Ovary (tissue), 9 donors: ENCODE results near the gene MESP1. TPM values are rescaled to one million over a fixed set of nuclear protein-coding genes. Genes with fewer than 3 reads are reported as not detected.

Experiments used
- DNase-seq, 5 donors: peaks; one replicate each; pipeline ENCODE4 v3.0.0-alpha.2; 2019 to 2020
- H3K27ac ChIP-seq, 2 donors: fragments of 200-600 bp; one replicate each; pipeline versions ENCODE4 v1.5.1 to v1.8.0; 2019 to 2022
- H3K27me3 ChIP-seq: fragments of 200-600 bp; one replicate; pipeline ENCODE4 v1.8.0; 2022
- H3K36me3 ChIP-seq: fragments of 200-600 bp; sonication (generic); one replicate; pipeline ENCODE4 v1.5.1; 2019
- H3K4me1 ChIP-seq: one replicate; pipeline ENCODE4 v1.8.1; 2013; ENCODE audit warnings: mild to moderate bottlenecking, moderate library complexity; ENCODE audit not compliant: insufficient read depth
- H3K4me3 ChIP-seq: fragments of 200-600 bp; sonication (generic); one replicate; pipeline ENCODE4 v1.5.1; 2017
- H3K9me3 ChIP-seq, 2 donors: fragments of 200-600 bp in 1 of 2; sonication (generic) in 1 of 2; one replicate each; pipeline versions ENCODE4 v1.5.1 to v1.8.1; 2013 to 2019; ENCODE audit warnings: mild to moderate bottlenecking in 1 of 2, moderate library complexity in 1 of 2
- EP300 ChIP-seq: sonication (generic); formaldehyde crosslinking; IDR thresholded peaks from one replicate; pipeline ENCODE4 v1.6.1; 2017; ENCODE audit warnings: antibody characterized with exemption
- POLR2A ChIP-seq: fragments of 450-650 bp; IDR thresholded peaks from one replicate; pipeline ENCODE4 v1.6.1; 2017; ENCODE audit warnings: antibody characterized with exemption, mild to moderate bottlenecking, moderate library complexity
- WGBS, 3 donors: extraction: QIAGEN DNeasy Blood & Tissue Kit in 1 of 3; methylation state at CpG; one replicate each; pipeline versions ENCODE4 v1.1.5 to v1.1.7; 2013 to 2017; 5-methylcytosine and 5-hydroxymethylcytosine counted together
- intact Hi-C, 4 donors: fragments of 100-400 bp; cut with DNase I; formaldehyde crosslinking; loops; one replicate each; pipeline versions ENCODE4 v1.11.0 to v1.15.1; 2022 to 2023
- polyA plus RNA-seq, 2 donors: library from polyadenylated mRNA; stranded (reverse); fragments of 200-250 nt in 1 of 2; fragments of 350-450 nt in 1 of 2; fragmentation: Illumina TruSeq in 1 of 2; extraction: RNeasy Lipid Tissue Mini Kit (QIAGEN cat#74804) in 1 of 2; gene quantifications; one replicate each; pipeline ENCODE4 v1.2.3, GENCODE V29; 2013 to 2014
- total RNA-seq, 7 donors: library from RNA; depleted of rRNA in 2 of 7; stranded (reverse); fragments of >200 nt in 2 of 7; fragmentation: NEBNext Ultra II Directional in 3 of 7; extraction: Animal tissue kit (Norgen Biotek cat#: 25700) in 3 of 7; gene quantifications; one replicate each; pipeline versions ENCODE4 v1.1.0 to v1.2.4, GENCODE V29; 2016 to 2023
- TF ChIP-seq, protein P1 (sequence below), 3 donors: fragments of 450-650 bp in 2 of 3; fragments of 200-600 bp in 1 of 3; IDR thresholded peaks; one replicate each; pipeline versions ENCODE4 v1.5.1 to v1.8.0; 2016 to 2022; ENCODE audit warnings: antibody characterized with exemption in 3 of 3, mild to moderate bottlenecking in 1 of 3
- donor health status: DM: no; HTN: no; CAD: no; lungs with moderate emphysema.
- donor health status: DM: no; HTN: no; CAD: no.
- donor health status: Bipolar disorder and iron deficiency.
- donor health status: DM: yes; HTN: yes; CAD: no.
- donor health status: DM: no; HTN: no; CAD: no.
- donor health status: DM: yes; HTN: yes; CAD: no.

MESP1 gene
- total and polyA plus RNA-seq, 9 donors = 0.20 to 1.3 (median 0.95) TPM; not detected in 1

DNA sequence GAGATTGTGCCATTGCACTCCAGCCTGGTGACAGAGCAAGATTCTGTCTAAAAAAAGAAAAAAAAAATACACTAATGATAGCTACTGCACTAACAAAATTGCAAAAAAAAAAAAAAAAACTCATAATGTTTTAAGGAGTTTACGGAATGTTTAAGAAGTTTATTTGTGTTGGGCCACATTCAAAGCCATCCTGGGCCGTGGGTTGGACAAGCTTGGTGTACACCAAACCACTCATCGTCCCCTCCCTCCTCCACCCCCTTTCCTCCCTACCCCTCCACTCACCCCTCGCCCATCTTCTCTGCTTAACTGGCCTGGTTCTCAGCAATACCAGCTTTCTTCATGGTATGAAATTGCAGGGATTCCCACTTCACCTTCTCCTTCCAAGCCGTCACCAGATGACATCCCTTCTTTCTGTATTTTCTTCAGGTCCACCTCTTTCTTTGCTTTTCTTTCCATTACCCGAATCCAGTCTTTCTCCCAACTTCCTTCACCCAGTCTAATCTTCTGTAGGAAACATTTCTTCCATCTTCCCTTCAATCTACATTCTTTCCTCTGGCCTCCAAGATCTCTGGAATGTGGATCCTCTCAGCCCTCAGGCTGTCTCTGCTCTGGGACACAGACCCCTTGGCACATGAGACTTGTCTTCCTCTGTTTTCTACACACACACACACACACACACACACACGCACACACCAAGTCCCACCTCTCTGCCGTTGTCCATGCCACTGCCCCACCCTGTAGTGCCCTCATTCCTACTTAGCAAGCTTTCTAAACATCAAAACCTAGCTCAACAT lies 3.5 kb upstream of the MESP1 start:
- Histone ChIP-seq H3K9me3 (no peaks in the 10 kb centered on the region), H3K36me3 (no peaks in the 10 kb centered on the region), H3K27ac (no peak overlapping the region), H3K27me3 (no peaks in the 10 kb centered on the region), H3K4me3 (no peak overlapping the region), H3K4me1 (peaks cover 7% of the 10 kb centered on the region)
- DNase-seq = no peak
- intact Hi-C loops = no loop called here
- TF ChIP-seq, protein P1, sequence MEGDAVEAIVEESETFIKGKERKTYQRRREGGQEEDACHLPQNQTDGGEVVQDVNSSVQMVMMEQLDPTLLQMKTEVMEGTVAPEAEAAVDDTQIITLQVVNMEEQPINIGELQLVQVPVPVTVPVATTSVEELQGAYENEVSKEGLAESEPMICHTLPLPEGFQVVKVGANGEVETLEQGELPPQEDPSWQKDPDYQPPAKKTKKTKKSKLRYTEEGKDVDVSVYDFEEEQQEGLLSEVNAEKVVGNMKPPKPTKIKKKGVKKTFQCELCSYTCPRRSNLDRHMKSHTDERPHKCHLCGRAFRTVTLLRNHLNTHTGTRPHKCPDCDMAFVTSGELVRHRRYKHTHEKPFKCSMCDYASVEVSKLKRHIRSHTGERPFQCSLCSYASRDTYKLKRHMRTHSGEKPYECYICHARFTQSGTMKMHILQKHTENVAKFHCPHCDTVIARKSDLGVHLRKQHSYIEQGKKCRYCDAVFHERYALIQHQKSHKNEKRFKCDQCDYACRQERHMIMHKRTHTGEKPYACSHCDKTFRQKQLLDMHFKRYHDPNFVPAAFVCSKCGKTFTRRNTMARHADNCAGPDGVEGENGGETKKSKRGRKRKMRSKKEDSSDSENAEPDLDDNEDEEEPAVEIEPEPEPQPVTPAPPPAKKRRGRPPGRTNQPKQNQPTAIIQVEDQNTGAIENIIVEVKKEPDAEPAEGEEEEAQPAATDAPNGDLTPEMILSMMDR (IDR thresholded peaks at IDR 0.05) = no peak
- TF ChIP-seq POLR2A = no peak
- no peak for TF ChIP-seq EP300
- 55 to 70% (median 61%) methylated on average over 8 of the region's 8 CpGs for WGBS, 3 donors

DNA sequence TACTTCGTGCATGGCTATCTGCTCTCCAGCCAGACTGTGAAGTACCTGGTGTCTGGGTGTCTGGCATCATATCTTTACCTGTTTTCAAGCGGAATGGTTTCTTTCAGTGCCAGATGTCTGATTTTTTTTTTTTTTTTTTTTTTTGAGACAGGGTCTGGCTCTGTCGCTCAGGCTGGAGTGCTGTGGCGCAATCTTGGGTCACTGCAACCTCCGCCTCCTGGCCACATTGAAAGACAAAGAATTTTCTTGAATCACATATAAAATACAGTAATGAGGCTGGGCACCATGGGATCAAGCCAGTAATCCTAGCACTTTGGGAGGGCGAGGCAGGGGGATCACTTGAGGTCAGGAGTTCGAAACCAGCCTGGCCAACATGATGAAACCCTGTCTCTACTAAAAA lies 2.8 kb upstream of the MESP1 start:
- 89 to 91% (median 91%) methylated on average over 7 of the region's 7 CpGs for WGBS, 3 donors
- TF ChIP-seq EP300 = no peak
- TF ChIP-seq, protein P1 (IDR thresholded peaks at IDR 0.05) = no peak
- TF ChIP-seq POLR2A = no peak
- intact Hi-C loops = no loop called here

DNA sequence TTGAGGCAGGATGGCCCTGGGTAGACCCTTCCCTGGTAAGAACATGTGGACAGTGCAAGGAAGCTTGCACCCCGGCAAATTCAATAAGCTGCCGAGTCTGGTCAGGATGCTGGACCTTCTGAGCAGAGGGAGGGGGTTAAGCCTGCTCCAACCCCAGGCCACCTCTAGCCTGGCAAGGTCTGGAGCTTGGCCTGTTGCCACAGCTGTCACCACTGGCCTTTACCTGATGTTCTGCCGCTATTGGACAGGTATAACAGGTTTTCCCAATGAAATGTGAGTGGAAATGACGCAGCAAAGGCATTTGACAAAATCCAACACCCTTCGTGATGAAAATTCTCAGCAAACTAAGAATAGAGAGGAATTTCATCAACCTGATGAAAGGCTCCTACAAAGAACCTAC lies 699 bp upstream of the MESP1 start:
- peak in 1 of 5 donors; percentile 44 for DNase-seq
- TF ChIP-seq, protein P1 (IDR thresholded peaks at IDR 0.05) = no peak
- peaks cover 7% of the 10 kb centered on the region for H3K4me1 ChIP-seq
- intact Hi-C loops = no loop called here
- no peak overlapping the region for H3K27ac ChIP-seq
- WGBS, 3 donors = 89 to 93% (median 89%) methylated on average over 5 of the region's 5 CpGs
- no peaks in the 10 kb centered on the region for H3K27me3 ChIP-seq
- no peaks in the 10 kb centered on the region for H3K36me3 ChIP-seq
- H3K9me3 ChIP-seq = no peaks in the 10 kb centered on the region
- H3K4me3 ChIP-seq = no peak overlapping the region

More for the DNA sequence above, 2.8 kb upstream of the MESP1 start:
- Histone ChIP-seq H3K4me1 (peaks cover 7% of the 10 kb centered on the region), H3K9me3 (no peaks in the 10 kb centered on the region), H3K36me3 (no peaks in the 10 kb centered on the region), H3K27me3 (no peaks in the 10 kb centered on the region), H3K27ac (no peak overlapping the region), H3K4me3 (no peak overlapping the region)
- no peak for DNase-seq

DNA sequence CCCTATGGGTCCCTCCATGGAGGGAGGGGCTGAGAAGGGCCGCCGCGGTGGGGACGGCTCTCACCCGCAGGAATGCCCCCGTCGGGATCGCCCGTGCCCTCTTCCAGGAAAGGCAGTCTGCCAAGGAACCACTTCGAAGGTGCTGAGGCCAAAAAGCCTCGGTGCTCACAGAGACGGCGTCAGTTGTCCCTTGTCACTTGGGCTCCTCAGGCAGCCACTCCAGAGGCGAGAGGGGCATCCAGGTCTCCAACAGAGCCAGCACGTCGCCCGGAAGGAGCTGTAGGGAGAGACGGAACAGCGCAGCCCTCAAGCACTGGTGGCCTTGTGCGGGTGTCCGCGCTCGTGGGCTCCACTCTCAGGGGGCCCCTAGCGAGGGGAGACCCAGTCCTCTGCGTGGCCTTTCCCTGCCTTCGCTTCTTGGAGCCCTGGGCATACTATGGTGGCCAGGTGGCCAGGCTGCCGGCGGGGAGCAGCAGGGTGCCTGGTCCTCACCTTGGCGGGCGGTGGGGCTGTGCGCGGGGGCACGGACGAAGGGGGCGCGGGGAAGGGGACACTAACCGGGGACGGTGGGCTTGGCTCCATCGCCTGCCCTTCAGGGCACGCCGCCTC lies 994 bp downstream of the MESP1 start:
- Histone ChIP-seq H3K4me1 (peaks cover 7% of the 10 kb centered on the region), H3K36me3 (no peaks in the 10 kb centered on the region), H3K27me3 (no peaks in the 10 kb centered on the region), H3K27ac (no peak overlapping the region), H3K9me3 (no peaks in the 10 kb centered on the region), H3K4me3 (peak overlapping the region; percentile 58)
- intact Hi-C loops = loop anchor here in 3 of 4 donors (5.0 to 10.0 kb wide), 3 partner anchors 103 to 325 kb away; no protein-coding TSS in a partner anchor
- TF ChIP-seq POLR2A (no peak), EP300 (no peak)
- TF ChIP-seq, protein P1 (IDR thresholded peaks at IDR 0.05) = no peak
- 7 to 12% (median 9%) methylated on average over 36 to 41 of the region's 41 CpGs for WGBS, 3 donors
- peak in 2 of 5 donors; percentile 33 to 42 for DNase-seq
